H1 (cell line): Measurements from ENCODE around the gene EPB41L4B. TPM values are rescaled to one million over a fixed set of nuclear protein-coding genes. Genes with fewer than 3 reads are reported as not detected.

Experiments used
- CTCF ChIA-PET: fragments of 300-600 bp; sonication (Branson Sonifier 250); formaldehyde crosslinking; loops from one replicate; lab custom pipeline; 2021; ENCODE audit not compliant: partially characterized antibody; lab: Charles Lee
- POLR2A ChIA-PET: fragments of 300-600 bp; sonication (Branson Sonifier 250); formaldehyde crosslinking; loops from one replicate; lab custom pipeline; 2021; ENCODE audit warnings: inconsistent platforms; ENCODE audit not compliant: partially characterized antibody; lab: Charles Lee
- DNase-seq, 2 experiments: peaks; one replicate each; pipeline versions ENCODE4 v3.0.0 to v3.0.0-alpha.2; 2010 to 2022; ENCODE audit warnings: low spot score in 2 of 2, low read depth in 1 of 2, mixed read lengths in 1 of 2
- FAIRE-seq: peaks from 2 replicates; lab custom pipeline; 2011; peaks lifted over from hg19 to GRCh38; lab: Jason Lieb, UNC
- H2AFZ ChIP-seq: 2 replicates; pipeline ENCODE4 v1.8.1; 2012; ENCODE audit warnings: low read length, inconsistent platforms
- H2AK5ac ChIP-seq: 2 replicates; pipeline ENCODE4 v1.6.1; 2013; ENCODE audit warnings: low read depth, low read length
- H2BK120ac ChIP-seq: replicated peaks from 2 replicates; pipeline ENCODE3; 2013; ENCODE audit warnings: low read depth, low read length, inconsistent platforms
- H2BK12ac ChIP-seq: 2 replicates; pipeline ENCODE4 v1.6.1; 2013; ENCODE audit warnings: low read depth, low read length
- H2BK15ac ChIP-seq: 2 replicates; pipeline ENCODE4 v1.6.1; 2013; ENCODE audit warnings: low read length
- H2BK20ac ChIP-seq: 2 replicates; pipeline ENCODE4 v1.6.1; 2013; ENCODE audit warnings: low read length
- H2BK5ac ChIP-seq: 2 replicates; pipeline ENCODE4 v1.6.1; 2013; ENCODE audit warnings: low read depth, low read length
- H3K14ac ChIP-seq: 2 replicates; pipeline ENCODE4 v1.6.1; 2013; ENCODE audit warnings: inconsistent platforms; ENCODE audit not compliant: insufficient read length
- H3K18ac ChIP-seq: 2 replicates; pipeline ENCODE4 v1.6.1; 2013; ENCODE audit warnings: low read length; ENCODE audit errors: extremely low read depth
- H3K23ac ChIP-seq: 2 replicates; pipeline ENCODE4 v1.6.1; 2013; ENCODE audit warnings: inconsistent platforms; ENCODE audit not compliant: insufficient read length
- H3K23me2 ChIP-seq: 2 replicates; pipeline ENCODE4 v1.6.1; 2013; ENCODE audit warnings: low read depth, low read length
- H3K27ac ChIP-seq: 2 replicates; pipeline ENCODE4 v1.6.1; 2011; ENCODE audit warnings: low read depth, low read length, inconsistent platforms
- H3K27me3 ChIP-seq, 4 experiments: replicated peaks in 1 of 4; 1 replicate in 1 of 4; 2 replicates in 3 of 4; pipeline versions ENCODE4 v1.6.1 to v1.8.1; 2011 to 2013; ENCODE audit warnings: low read length in 3 of 4, mild to moderate bottlenecking in 3 of 4, inconsistent platforms in 2 of 4, mixed read lengths in 2 of 4, moderate library complexity in 1 of 4; ENCODE audit not compliant: control insufficient read depth in 3 of 4, insufficient read depth in 3 of 4; ENCODE audit errors: extremely low read depth in 1 of 4
- H3K36me3 ChIP-seq, 4 experiments: 2 replicates each; pipeline versions ENCODE4 v1.6.1 to v1.8.1; 2011 to 2013; ENCODE audit warnings: mild to moderate bottlenecking in 4 of 4, low read length in 3 of 4, moderate library complexity in 2 of 4, control low read depth in 1 of 4, inconsistent platforms in 1 of 4; ENCODE audit not compliant: insufficient read depth in 4 of 4, control insufficient read depth in 2 of 4
- H3K4ac ChIP-seq: replicated peaks from 2 replicates; pipeline ENCODE3; 2013; ENCODE audit warnings: low read length, low read depth, mixed read lengths, inconsistent platforms; ENCODE audit not compliant: insufficient read length
- H3K4me1 ChIP-seq, 4 experiments: replicated peaks in 1 of 4; 1 replicate in 1 of 4; 2 replicates in 3 of 4; pipeline versions ENCODE4 v1.6.1 to v1.8.1; 2011 to 2013; ENCODE audit warnings: low read length in 3 of 4, inconsistent platforms in 2 of 4, mixed read lengths in 1 of 4; ENCODE audit not compliant: insufficient read depth in 4 of 4, control insufficient read depth in 3 of 4
- H3K4me2 ChIP-seq, 2 experiments: 2 replicates each; pipeline versions ENCODE4 v1.6.1 to v1.8.1; 2011 to 2013; ENCODE audit warnings: low read depth in 2 of 2, low read length in 2 of 2, control low read depth in 1 of 2, inconsistent platforms in 1 of 2, mild to moderate bottlenecking in 1 of 2; ENCODE audit not compliant: insufficient read depth in 1 of 2
- H3K4me3 ChIP-seq, 4 experiments: fragments of 200-600, 300-600 bp in 1 of 4; sonication (generic), shearing (Covaris generic), sonication (Bioruptor Twin) in 1 of 4; 2 replicates each; pipeline versions ENCODE4 v1.5.1 to v1.8.1; 2011 to 2016; ENCODE audit warnings: low read length in 4 of 4, low read depth in 3 of 4, control low read depth in 2 of 4, inconsistent platforms in 2 of 4, mild to moderate bottlenecking in 2 of 4, mixed read lengths in 1 of 4, moderate library complexity in 1 of 4; ENCODE audit not compliant: insufficient read depth in 2 of 4; ENCODE audit errors: extremely low read depth in 1 of 4
- H3K56ac ChIP-seq: replicated peaks from 2 replicates; pipeline ENCODE3; 2013; ENCODE audit warnings: low read depth, mild to moderate bottlenecking, mixed read lengths, low read length, inconsistent platforms; ENCODE audit not compliant: insufficient read length
- H3K79me1 ChIP-seq: 2 replicates; pipeline ENCODE4 v1.6.1; 2013; ENCODE audit warnings: low read depth, low read length, control low read depth
- H3K79me2 ChIP-seq, 2 experiments: 2 replicates each; pipeline versions ENCODE4 v1.6.1 to v1.8.1; 2012 to 2013; ENCODE audit warnings: low read length in 2 of 2, mild to moderate bottlenecking in 2 of 2, inconsistent platforms in 1 of 2; ENCODE audit not compliant: insufficient read depth in 2 of 2, control insufficient read depth in 1 of 2
- H3K9ac ChIP-seq, 4 experiments: replicated peaks in 1 of 4; 1 replicate in 1 of 4; 2 replicates in 3 of 4; pipeline versions ENCODE4 v1.6.1 to v1.8.1; 2011 to 2013; ENCODE audit warnings: low read depth in 3 of 4, low read length in 3 of 4, control low read depth in 2 of 4, mild to moderate bottlenecking in 2 of 4, moderate library complexity in 2 of 4, inconsistent platforms in 1 of 4; ENCODE audit errors: extremely low read depth in 1 of 4
- H3K9me3 ChIP-seq, 2 experiments: 2 replicates each; pipeline versions ENCODE4 v1.6.1 to v1.8.1; 2012 to 2013; ENCODE audit warnings: mild to moderate bottlenecking in 2 of 2, moderate library complexity in 2 of 2, control low read depth in 1 of 2, inconsistent platforms in 1 of 2, low read depth in 1 of 2, low read length in 1 of 2, mixed read lengths in 1 of 2; ENCODE audit not compliant: insufficient read depth in 2 of 2
- H4K20me1 ChIP-seq, 2 experiments: replicated peaks in 1 of 2; 2 replicates each; pipeline versions ENCODE3 to v1.8.1; 2011 to 2013; ENCODE audit warnings: inconsistent platforms in 2 of 2, low read length in 2 of 2, mild to moderate bottlenecking in 1 of 2; ENCODE audit not compliant: insufficient read depth in 2 of 2, control insufficient read depth in 1 of 2
- H4K5ac ChIP-seq: 2 replicates; pipeline ENCODE4 v1.6.1; 2013; ENCODE audit warnings: low read length, low read depth, mixed read lengths, inconsistent platforms; ENCODE audit not compliant: insufficient read length
- H4K8ac ChIP-seq: 2 replicates; pipeline ENCODE4 v1.8.0; 2013; ENCODE audit warnings: mild to moderate bottlenecking, moderate library complexity, low read length, inconsistent platforms; ENCODE audit not compliant: insufficient read depth; ENCODE audit errors: extremely low read depth
- H4K91ac ChIP-seq: replicated peaks from 2 replicates; pipeline ENCODE3; 2013; ENCODE audit warnings: low read length, mixed read lengths, inconsistent platforms; ENCODE audit not compliant: insufficient read length
- CREB1 ChIP-seq: IDR thresholded peaks from 2 replicates; pipeline ENCODE4 v1.6.1; 2012; ENCODE audit warnings: inconsistent platforms
- CTBP2 ChIP-seq: IDR thresholded peaks from 2 replicates; pipeline ENCODE4 v1.7.0; 2011; ENCODE audit warnings: borderline replicate concordance, mild to moderate bottlenecking, moderate library complexity, mixed read lengths, low read length; ENCODE audit not compliant: insufficient read depth, insufficient read length
- KDM5A ChIP-seq: fragments of 200-600 bp; IDR thresholded peaks from 2 replicates; pipeline ENCODE4 v1.7.1; 2012; ENCODE audit warnings: mild to moderate bottlenecking, low read length, inconsistent platforms, mixed read lengths
- NRF1 ChIP-seq: IDR thresholded peaks from 2 replicates; pipeline ENCODE4 v1.6.1; 2011; ENCODE audit warnings: mild to moderate bottlenecking, low read depth, low read length, improper control_type of control experiment
- POLR2A ChIP-seq, 2 experiments: IDR thresholded peaks; 1 replicate in 1 of 2; 2 replicates in 1 of 2; pipeline ENCODE4 v1.6.1; 2011; ENCODE audit warnings: low read depth in 2 of 2, low read length in 2 of 2, mild to moderate bottlenecking in 2 of 2; ENCODE audit errors: control extremely low read depth in 1 of 2
- POU5F1 ChIP-seq: IDR thresholded peaks from 2 replicates; pipeline ENCODE4 v1.6.1; 2011; ENCODE audit warnings: low read depth, mild to moderate bottlenecking, low read length, moderate library complexity
- RBBP5 ChIP-seq: IDR thresholded peaks from 2 replicates; pipeline ENCODE4 v1.7.1; 2012; ENCODE audit warnings: low read depth, mild to moderate bottlenecking, inconsistent platforms, low read length, moderate library complexity, borderline replicate concordance
- SAP30 ChIP-seq: fragments of 300-600 bp; sonication (generic); IDR thresholded peaks from 2 replicates; pipeline ENCODE4 v1.7.1; 2012; ENCODE audit warnings: low read length, moderate library complexity, mild to moderate bottlenecking, inconsistent platforms; ENCODE audit not compliant: insufficient read depth, insufficient replicate concordance
- SIRT6 ChIP-seq: IDR thresholded peaks from one replicate; pipeline ENCODE4 v1.7.1; 2012; ENCODE audit warnings: low read length, inconsistent platforms
- SP2 ChIP-seq: IDR thresholded peaks from 2 replicates; pipeline ENCODE4 v1.6.1; 2012; ENCODE audit warnings: mild to moderate bottlenecking, low read length, inconsistent platforms
- TAF1 ChIP-seq: IDR thresholded peaks from 2 replicates; pipeline ENCODE4 v1.6.1; 2011; ENCODE audit warnings: mild to moderate bottlenecking, low read depth, low read length
- WGBS, 2 experiments: shearing (Covaris generic) in 1 of 2; methylation state at CpG; one replicate each; pipeline versions ENCODE4 v1.1.6 to v1.1.7; 2013 to 2015; ENCODE audit warnings: low lambda C conversion rate in 2 of 2, mixed read lengths in 2 of 2, inconsistent platforms in 1 of 2, low coverage in 1 of 2, missing lambda C conversion rate in 1 of 2; ENCODE audit not compliant: insufficient replicate concordance in 2 of 2, insufficient coverage in 1 of 2, insufficient read length in 1 of 2; ENCODE audit errors: extremely low coverage in 1 of 2, missing lambda C conversion rate in 1 of 2; 5-methylcytosine and 5-hydroxymethylcytosine counted together
- polyA plus RNA-seq, 7 experiments: library from polyadenylated mRNA; depleted of rRNA in 3 of 7; stranded (reverse) in 5 of 7; unstranded in 2 of 7; fragments of >200 nt in 5 of 7; fragments of 200-250 nt in 2 of 7; gene quantifications; 1 replicate in 5 of 7; 2 replicates in 1 of 7; 4 replicates in 1 of 7; pipeline versions ENCODE4 v1.2.1 to v1.2.3, GENCODE V29; 2011 to 2013; ENCODE audit warnings: missing spikeins in 2 of 7, mixed read lengths in 2 of 7
- total RNA-seq: library from RNA; stranded (reverse); fragmentation: NEBNext Ultra II Directional; extraction: Animal tissue kit (Norgen Biotek cat#: 25700); gene quantifications from 2 replicates; pipeline ENCODE4 v1.2.1, GENCODE V29; 2021

Gene EPB41L4B
- total and polyA plus RNA-seq, 2 of the 8 experiments (the other 6 are each of a cell fraction or from before 2014, with no cell fraction given), result 11.9 to 25.0 TPM

DNA sequence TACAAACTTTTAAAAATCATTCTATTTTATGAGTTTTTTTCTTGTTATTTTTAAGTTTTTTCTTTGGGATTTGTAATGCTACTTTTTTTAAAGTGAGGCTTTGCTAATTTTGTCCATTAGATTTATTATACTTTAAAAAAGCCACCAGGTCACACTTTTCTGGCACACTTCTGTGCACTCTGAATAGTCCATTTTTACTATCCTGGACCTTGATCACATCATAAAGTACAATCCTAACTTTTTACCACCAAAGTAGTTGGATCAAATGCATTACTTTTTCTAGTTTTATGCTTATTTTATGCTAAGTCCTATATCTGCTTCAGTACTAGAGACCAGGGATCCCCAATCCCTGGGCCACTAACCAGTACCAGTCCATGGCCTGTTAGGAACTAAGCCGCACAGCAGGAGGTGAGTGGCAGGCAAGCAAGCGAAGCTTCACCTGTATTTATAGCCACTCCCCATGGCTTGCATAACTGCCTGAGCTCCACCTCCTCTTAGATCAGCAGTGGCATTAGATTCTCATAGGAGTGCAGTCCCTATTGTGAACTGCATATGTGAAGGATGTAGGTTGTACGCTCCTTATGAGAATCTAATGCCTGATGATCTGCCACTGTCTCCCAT, 169.8 kb downstream of the EPB41L4B start:
- Histone ChIP-seq H2AK5ac (no peak overlapping the region), H4K20me1 (no peaks in the 10 kb centered on the region), H3K9me3 (peaks cover 14 to 16% of the 10 kb centered on the region in 2 experiments), H3K36me3 (no peaks in the 10 kb centered on the region), H3K9ac (no peak overlapping the region), H3K4ac (no peak overlapping the region), H4K91ac (no peak overlapping the region), H4K8ac (no peak overlapping the region), H3K27ac (no peak overlapping the region), H2BK15ac (no peak overlapping the region), H2AFZ (no peak overlapping the region), H3K23ac (no peak overlapping the region), H3K4me2 (no peak overlapping the region), H3K23me2 (no peaks in the 10 kb centered on the region), H3K27me3 (0 out of 7 replicates have a peak, but pooled peaks cover 0 to 2% (median 0%) of the 10 kb centered on the region in 4 experiments), H3K79me1 (no peaks in the 10 kb centered on the region), H3K4me1 (no peaks in the 10 kb centered on the region), H2BK12ac (no peak overlapping the region), H2BK20ac (no peak overlapping the region), H3K18ac (no peak overlapping the region), H2BK5ac (no peak overlapping the region), H2BK120ac (no peak overlapping the region), H4K5ac (no peak overlapping the region), H3K4me3 (no peak overlapping the region), H3K79me2 (no peaks in the 10 kb centered on the region), H3K56ac (no peak overlapping the region), H3K14ac (no peak overlapping the region)
- CTCF ChIA-PET, result interaction anchor here (1.0 to 1.3 kb wide), 3 partner anchors 26 to 304 kb away, joined by 3 to 4 read pairs (median 3); no protein-coding TSS in a partner anchor
- POLR2A ChIA-PET, result no interaction called here
- no peak for FAIRE-seq
- DNase-seq, result no peak
- no peak for TF ChIP-seq KDM5A
- no peak for TF ChIP-seq CREB1
- TF ChIP-seq CTBP2, result no peak
- no peak for TF ChIP-seq SAP30
- no peak for TF ChIP-seq RBBP5
- no peak for TF ChIP-seq POLR2A (IDR thresholded peaks at IDR 0.05; ENCODE audit: control extremely low read depth in 1 of 2, low read depth in 2 of 2, low read length in 2 of 2)
- no peak for TF ChIP-seq NRF1
- TF ChIP-seq POU5F1, result no peak
- no peak for TF ChIP-seq TAF1
- no peak for TF ChIP-seq SP2
- TF ChIP-seq SIRT6, result no peak
- WGBS, 2 experiments, result 79% methylated on average over 3 of the region's 3 CpGs; no CpG with 5 or more reads in 1 of the 2 experiments
